ENCODE measurements around the gene TRPC4AP.

DNA sequence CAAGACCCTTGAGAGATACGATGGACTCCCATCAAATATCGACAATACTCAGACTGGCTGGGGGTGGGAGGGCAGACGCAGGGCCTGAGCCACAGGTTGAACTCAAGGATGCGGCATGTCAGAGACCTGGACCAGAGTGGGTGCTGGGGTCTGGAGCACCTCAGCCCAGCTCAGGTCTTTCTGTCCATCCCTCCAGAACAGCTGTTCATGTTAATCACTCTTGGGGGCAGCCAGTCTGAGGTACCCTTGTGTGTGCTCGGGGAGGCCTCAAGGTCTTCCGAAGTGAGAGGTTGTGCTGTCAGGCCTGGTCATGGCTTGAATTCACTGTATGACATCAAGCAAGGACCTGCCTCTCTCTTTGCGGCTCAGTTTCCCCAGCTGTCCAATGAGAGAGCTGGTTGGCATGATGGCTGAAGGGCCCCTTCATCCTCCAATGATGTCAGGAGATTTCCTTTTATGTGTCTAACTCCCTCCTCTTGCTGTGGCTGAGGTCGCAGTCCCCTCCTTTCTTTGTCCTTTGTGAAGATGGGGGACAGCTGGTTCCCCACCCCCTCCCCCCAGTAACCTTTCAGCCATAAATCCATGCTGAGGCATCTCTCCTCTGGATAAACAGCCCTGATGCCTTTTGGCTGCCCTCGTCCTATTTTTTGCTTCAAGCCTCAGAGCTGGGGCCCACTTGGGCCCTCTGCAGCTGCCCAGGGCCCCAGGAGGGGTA lies 121.6 kb downstream of the TRPC4AP start:
- TF ChIP-seq, protein P1, sequence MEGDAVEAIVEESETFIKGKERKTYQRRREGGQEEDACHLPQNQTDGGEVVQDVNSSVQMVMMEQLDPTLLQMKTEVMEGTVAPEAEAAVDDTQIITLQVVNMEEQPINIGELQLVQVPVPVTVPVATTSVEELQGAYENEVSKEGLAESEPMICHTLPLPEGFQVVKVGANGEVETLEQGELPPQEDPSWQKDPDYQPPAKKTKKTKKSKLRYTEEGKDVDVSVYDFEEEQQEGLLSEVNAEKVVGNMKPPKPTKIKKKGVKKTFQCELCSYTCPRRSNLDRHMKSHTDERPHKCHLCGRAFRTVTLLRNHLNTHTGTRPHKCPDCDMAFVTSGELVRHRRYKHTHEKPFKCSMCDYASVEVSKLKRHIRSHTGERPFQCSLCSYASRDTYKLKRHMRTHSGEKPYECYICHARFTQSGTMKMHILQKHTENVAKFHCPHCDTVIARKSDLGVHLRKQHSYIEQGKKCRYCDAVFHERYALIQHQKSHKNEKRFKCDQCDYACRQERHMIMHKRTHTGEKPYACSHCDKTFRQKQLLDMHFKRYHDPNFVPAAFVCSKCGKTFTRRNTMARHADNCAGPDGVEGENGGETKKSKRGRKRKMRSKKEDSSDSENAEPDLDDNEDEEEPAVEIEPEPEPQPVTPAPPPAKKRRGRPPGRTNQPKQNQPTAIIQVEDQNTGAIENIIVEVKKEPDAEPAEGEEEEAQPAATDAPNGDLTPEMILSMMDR (IDR thresholded peaks at IDR 0.05): no peak
- TF ChIP-seq POLR2A (IDR thresholded peaks at IDR 0.05): no peak

All from thyroid gland (tissue), 4 donors.